Measurements from ENCODE around the gene COL16A1.

Gene COL16A1

GRCh38 chr1:31749785-31750735 lies 46.2 kb upstream of the COL16A1 start:
- TF ChIP-seq CTCF (IDR thresholded peaks at IDR 0.05; ENCODE audit: insufficient read depth, low read length, missing control alignments) = no peak
- no peak for DNase-seq (ENCODE audit: low read depth, low spot score)
- CTCF ChIA-PET = interaction anchor here (0.7 to 7.4 kb wide), 11 partner anchors 10 to 183 kb away, joined by 3 to 107 read pairs (median 11); no protein-coding TSS in a partner anchor
- POLR2A ChIA-PET = no interaction called here
- H3K4me3 ChIP-seq (ENCODE audit: low read depth, low read length) = no peak overlapping the region

- POLR2A ChIA-PET = no interaction called here
- no peak for TF ChIP-seq CTCF (IDR thresholded peaks at IDR 0.05; ENCODE audit: insufficient read depth, low read length, missing control alignments)
- CTCF ChIA-PET = interaction anchor here (0.9 to 7.4 kb wide), 12 partner anchors 7 to 215 kb away, joined by 3 to 107 read pairs (median 4); no protein-coding TSS in a partner anchor
- no peak for DNase-seq (ENCODE audit: low read depth, low spot score)
- H3K4me3 ChIP-seq (ENCODE audit: low read depth, low read length) = no peak overlapping the region
These were observed 44.5 kb upstream of the COL16A1 start for GRCh38 chr1:31748365-31748764.

GRCh38 chr1:31747304-31747703 lies 43.5 kb upstream of the COL16A1 start:
- POLR2A ChIA-PET = no interaction called here
- CTCF ChIA-PET = interaction anchor here (0.9 to 7.4 kb wide), 7 partner anchors 12 to 217 kb away, joined by 3 to 107 read pairs (median 7); no protein-coding TSS in a partner anchor
- no peak for TF ChIP-seq CTCF (IDR thresholded peaks at IDR 0.05; ENCODE audit: insufficient read depth, low read length, missing control alignments)

GRCh38 chr1:31746687-31747086 lies 42.9 kb upstream of the COL16A1 start:
- no peak for DNase-seq (ENCODE audit: low read depth, low spot score)
- no peak overlapping the region for H3K4me3 ChIP-seq (ENCODE audit: low read depth, low read length)
- ChIA-PET POLR2A (no interaction called here), CTCF (interaction anchor here (1.2 to 9.5 kb wide), 17 partner anchors 9 to 217 kb away, joined by 3 to 107 read pairs (median 12); partner anchors contain the start of genes ADGRB2 and PEF1)
- no peak for TF ChIP-seq CTCF (IDR thresholded peaks at IDR 0.05; ENCODE audit: insufficient read depth, low read length, missing control alignments)

More at GRCh38 chr1:31747304-31747703, 43.5 kb upstream of the COL16A1 start:
- H3K4me3 ChIP-seq (ENCODE audit: low read depth, low read length) = no peak overlapping the region
- DNase-seq (ENCODE audit: low read depth, low spot score) = no peak

- no peak for TF ChIP-seq CTCF (IDR thresholded peaks at IDR 0.05; ENCODE audit: insufficient read depth, low read length, missing control alignments)
- no peak overlapping the region for H3K4me3 ChIP-seq (ENCODE audit: low read depth, low read length)
- ChIA-PET POLR2A (interaction anchor here (1.3 kb wide), 1 partner anchor 42 kb away, joined by 4 read pairs; the partner anchor contains the start of gene COL16A1), CTCF (interaction anchor here (0.7 to 9.5 kb wide), 43 partner anchors 7 to 217 kb away, joined by 3 to 107 read pairs (median 7); partner anchors contain the start of genes ADGRB2, COL16A1, PEF1 and TINAGL1)
- no peak for DNase-seq (ENCODE audit: low read depth, low spot score)
These were observed 42.3 kb upstream of the COL16A1 start for GRCh38 chr1:31745946-31746670.

All from AG04449 (cell line).